Neural progenitor cell (in vitro differentiated cells): ENCODE measurements around the gene ARMC3. TPM values are rescaled to one million over a fixed set of nuclear protein-coding genes. Genes with fewer than 3 reads are reported as not detected.

Experiments used
- DNase-seq: peaks from one replicate; pipeline ENCODE4 v3.0.0-alpha.2; 2016; ENCODE audit warnings: low spot score
- H2AFZ ChIP-seq: fragments of 200-600 bp; sonication (generic); replicated peaks from 2 replicates; pipeline ENCODE4 v1.6.1; 2016; ENCODE audit warnings: antibody characterized with exemption
- H3F3A ChIP-seq: fragments of 200-600 bp; sonication (generic); 2 replicates; pipeline ENCODE4 v1.6.1; 2016; ENCODE audit warnings: antibody characterized with exemption, low read depth
- H3K27ac ChIP-seq: fragments of 200-600 bp; sonication (generic); 2 replicates; pipeline ENCODE4 v1.5.1; 2016; ENCODE audit warnings: mild to moderate bottlenecking
- H3K27me3 ChIP-seq: fragments of 200-600 bp; sonication (generic); 2 replicates; pipeline ENCODE4 v1.6.1; 2016; ENCODE audit warnings: mild to moderate bottlenecking, moderate library complexity
- H3K36me3 ChIP-seq: fragments of 200-600 bp; sonication (generic); 2 replicates; pipeline ENCODE4 v1.5.1; 2016
- H3K4me1 ChIP-seq: fragments of 200-600 bp; sonication (generic); 2 replicates; pipeline ENCODE4 v1.6.1; 2016; ENCODE audit warnings: mixed run types
- H3K4me2 ChIP-seq: fragments of 200-600 bp; sonication (generic); 2 replicates; pipeline ENCODE4 v1.6.1; 2016
- H3K4me3 ChIP-seq: fragments of 200-600 bp; sonication (generic); 2 replicates; pipeline ENCODE4 v1.5.1; 2016
- H3K79me2 ChIP-seq: fragments of 200-600 bp; sonication (generic); 2 replicates; pipeline ENCODE4 v1.6.1; 2016; ENCODE audit warnings: low read depth
- H3K9ac ChIP-seq: fragments of 200-600 bp; sonication (generic); 2 replicates; pipeline ENCODE4 v1.6.1; 2016
- H3K9me3 ChIP-seq: fragments of 200-600 bp; sonication (generic); 2 replicates; pipeline ENCODE4 v1.5.1; 2016; ENCODE audit warnings: low read depth
- H4K20me1 ChIP-seq: fragments of 200-600 bp; sonication (generic); 2 replicates; pipeline ENCODE4 v1.6.1; 2016; ENCODE audit warnings: low read depth
- H3K27ac Mint-ChIP-seq: 3 replicates; pipeline ENCODE4 v1.8.0; 2021; ENCODE audit warnings: mixed read lengths
- H3K27me3 Mint-ChIP-seq: 2 replicates; pipeline ENCODE4 v1.8.0; 2022; ENCODE audit warnings: low read depth, mild to moderate bottlenecking, inconsistent platforms, moderate library complexity, mixed read lengths; ENCODE audit not compliant: insufficient read depth
- H3K36me3 Mint-ChIP-seq: 3 replicates; pipeline ENCODE4 v1.8.0; 2021; ENCODE audit warnings: mixed read lengths
- H3K4me1 Mint-ChIP-seq: 3 replicates; pipeline ENCODE4 v1.8.0; 2021; ENCODE audit warnings: mixed read lengths
- H3K4me3 Mint-ChIP-seq: 3 replicates; pipeline ENCODE4 v1.8.0; 2021; ENCODE audit warnings: mild to moderate bottlenecking, moderate library complexity, mixed read lengths
- H3K9me3 Mint-ChIP-seq: 3 replicates; pipeline ENCODE4 v1.8.0; 2020; ENCODE audit warnings: mixed read lengths
- CTCF ChIP-seq: fragments of 200-600 bp; sonication (generic); IDR thresholded peaks from 2 replicates; pipeline ENCODE4 v1.5.1; 2017; ENCODE audit warnings: antibody characterized with exemption, mild to moderate bottlenecking
- EZH2 ChIP-seq: fragments of 200-600 bp; sonication (generic); IDR thresholded peaks from 2 replicates; pipeline ENCODE4 v1.6.1; 2017; ENCODE audit warnings: antibody characterized with exemption, mild to moderate bottlenecking, moderate library complexity
- EZH2phosphoT487 ChIP-seq: fragments of 200-600 bp; sonication (generic); IDR thresholded peaks from 2 replicates; pipeline ENCODE4 v1.6.1; 2017; ENCODE audit warnings: antibody characterized with exemption
- total RNA-seq: library from RNA; depleted of rRNA; stranded (reverse); fragments of >200 nt; gene quantifications from 2 replicates; pipeline ENCODE4 v1.2.3, GENCODE V29; 2015; ENCODE audit warnings: low replicate concordance

ARMC3 gene
- total RNA-seq, 1 donor from 2014 or later, result 14.6 TPM

GRCh38 chr10:23035569-23035968 lies 107.7 kb downstream of the ARMC3 start:
- Histone ChIP-seq H3K9ac (no peak overlapping the region), H4K20me1 (no peaks in the 10 kb centered on the region), H2AFZ (no peak overlapping the region), H3K4me1 (peaks cover 4% of the 10 kb centered on the region), H3K4me2 (no peak overlapping the region), H3K36me3 (no peaks in the 10 kb centered on the region), H3K4me3 (no peak overlapping the region), H3K27me3 (no peaks in the 10 kb centered on the region), H3K79me2 (no peaks in the 10 kb centered on the region), H3F3A (no peaks in the 10 kb centered on the region), H3K9me3 (no peaks in the 10 kb centered on the region), H3K27ac (no peak overlapping the region)
- Mint-ChIP-seq H3K4me1 (peaks cover 15% of the 10 kb centered on the region), H3K36me3 (no peaks in the 10 kb centered on the region), H3K27ac (no peak overlapping the region), H3K27me3 (peaks cover 7% of the 10 kb centered on the region), H3K9me3 (no peaks in the 10 kb centered on the region), H3K4me3 (no peak overlapping the region)
- peak; percentile 64 for DNase-seq
- TF ChIP-seq CTCF, result peak; percentile 65
- no peak for TF ChIP-seq EZH2phosphoT487

GRCh38 chr10:23037152-23037551 lies 109.3 kb downstream of the ARMC3 start:
- no peaks in the 10 kb centered on the region for H3F3A ChIP-seq
- H3K79me2 ChIP-seq, result no peaks in the 10 kb centered on the region
- no peaks in the 10 kb centered on the region for H3K36me3 ChIP-seq
- H3K4me3 Mint-ChIP-seq, result no peak overlapping the region
- peaks cover 7% of the 10 kb centered on the region for H3K27me3 Mint-ChIP-seq
- H3K9me3 ChIP-seq, result no peaks in the 10 kb centered on the region
- no peak for DNase-seq
- no peaks in the 10 kb centered on the region for H3K9me3 Mint-ChIP-seq
- H2AFZ ChIP-seq, result no peak overlapping the region
- no peak overlapping the region for H3K9ac ChIP-seq
- no peak overlapping the region for H3K27ac Mint-ChIP-seq
- no peak overlapping the region for H3K27ac ChIP-seq
- H3K4me1 Mint-ChIP-seq, result peaks cover 15% of the 10 kb centered on the region
- peaks cover 4% of the 10 kb centered on the region for H3K4me1 ChIP-seq
- TF ChIP-seq CTCF (no peak), EZH2 (no peak)
- no peaks in the 10 kb centered on the region for H3K27me3 ChIP-seq
- no peak overlapping the region for H3K4me2 ChIP-seq
- no peaks in the 10 kb centered on the region for H3K36me3 Mint-ChIP-seq
- H4K20me1 ChIP-seq, result no peaks in the 10 kb centered on the region
- H3K4me3 ChIP-seq, result no peak overlapping the region

- Histone ChIP-seq H3K27ac (no peak overlapping the region), H3K4me3 (no peak overlapping the region)
Measured at GRCh38 chr10:23037561-23037960, 109.7 kb downstream of the ARMC3 start.

More at GRCh38 chr10:23037561-23037960, 109.7 kb downstream of the ARMC3 start:
- no peak for TF ChIP-seq EZH2
- no peak for TF ChIP-seq CTCF
- no peak for TF ChIP-seq EZH2phosphoT487
- H3K27ac Mint-ChIP-seq, result no peak overlapping the region
- peak; percentile 43 for DNase-seq
- Histone ChIP-seq H2AFZ (no peak overlapping the region), H3K79me2 (no peaks in the 10 kb centered on the region), H3K9me3 (no peaks in the 10 kb centered on the region), H3K4me2 (no peak overlapping the region), H3K9ac (no peak overlapping the region), H3F3A (no peaks in the 10 kb centered on the region), H3K27me3 (no peaks in the 10 kb centered on the region), H3K36me3 (no peaks in the 10 kb centered on the region), H3K4me1 (peaks cover 4% of the 10 kb centered on the region), H4K20me1 (no peaks in the 10 kb centered on the region)
- no peak overlapping the region for H3K4me3 Mint-ChIP-seq
- no peaks in the 10 kb centered on the region for H3K36me3 Mint-ChIP-seq
- peaks cover 7% of the 10 kb centered on the region for H3K27me3 Mint-ChIP-seq
- H3K4me1 Mint-ChIP-seq, result peaks cover 15% of the 10 kb centered on the region
- H3K9me3 Mint-ChIP-seq, result no peaks in the 10 kb centered on the region
